ENCODE results near the gene SPEG.
A peak's percentile ranks its signal among the peaks of the same experiment; 100 is the strongest.

The SPEG gene

DNA sequence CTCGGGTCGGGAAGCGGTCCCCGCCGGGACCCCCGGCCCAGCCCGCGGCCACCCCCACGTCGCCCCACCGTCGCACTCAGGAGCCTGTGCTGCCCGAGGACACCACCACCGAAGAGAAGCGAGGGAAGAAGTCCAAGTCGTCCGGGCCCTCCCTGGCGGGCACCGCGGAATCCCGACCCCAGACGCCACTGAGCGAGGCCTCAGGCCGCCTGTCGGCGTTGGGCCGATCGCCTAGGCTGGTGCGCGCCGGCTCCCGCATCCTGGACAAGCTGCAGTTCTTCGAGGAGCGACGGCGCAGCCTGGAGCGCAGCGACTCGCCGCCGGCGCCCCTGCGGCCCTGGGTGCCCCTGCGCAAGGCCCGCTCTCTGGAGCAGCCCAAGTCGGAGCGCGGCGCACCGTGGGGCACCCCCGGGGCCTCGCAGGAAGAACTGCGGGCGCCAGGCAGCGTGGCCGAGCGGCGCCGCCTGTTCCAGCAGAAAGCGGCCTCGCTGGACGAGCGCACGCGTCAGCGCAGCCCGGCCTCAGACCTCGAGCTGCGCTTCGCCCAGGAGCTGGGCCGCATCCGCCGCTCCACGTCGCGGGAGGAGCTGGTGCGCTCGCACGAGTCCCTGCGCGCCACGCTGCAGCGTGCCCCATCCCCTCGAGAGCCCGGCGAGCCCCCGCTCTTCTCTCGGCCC lies 13.6 kb downstream of the SPEG start:
- Histone ChIP-seq H3K36me3 (ENCODE audit: control insufficient read depth, low read depth, low read length) (no peaks in the 10 kb centered on the region), H3K9ac (ENCODE audit: low read length) (no peak overlapping the region), H3K27me3 (ENCODE audit: control insufficient read depth, insufficient read depth, low read length) (peaks cover 12% of the 10 kb centered on the region), H3K4me1 (ENCODE audit: control insufficient read depth, low read depth, low read length) (peaks cover 9% of the 10 kb centered on the region), H3K9me3 (ENCODE audit: control insufficient read depth, low read depth, low read length) (no peaks in the 10 kb centered on the region), H3K27ac (ENCODE audit: low read length) (no peak overlapping the region), H3K4me3 (ENCODE audit: low read length) (no peak overlapping the region)

DNA sequence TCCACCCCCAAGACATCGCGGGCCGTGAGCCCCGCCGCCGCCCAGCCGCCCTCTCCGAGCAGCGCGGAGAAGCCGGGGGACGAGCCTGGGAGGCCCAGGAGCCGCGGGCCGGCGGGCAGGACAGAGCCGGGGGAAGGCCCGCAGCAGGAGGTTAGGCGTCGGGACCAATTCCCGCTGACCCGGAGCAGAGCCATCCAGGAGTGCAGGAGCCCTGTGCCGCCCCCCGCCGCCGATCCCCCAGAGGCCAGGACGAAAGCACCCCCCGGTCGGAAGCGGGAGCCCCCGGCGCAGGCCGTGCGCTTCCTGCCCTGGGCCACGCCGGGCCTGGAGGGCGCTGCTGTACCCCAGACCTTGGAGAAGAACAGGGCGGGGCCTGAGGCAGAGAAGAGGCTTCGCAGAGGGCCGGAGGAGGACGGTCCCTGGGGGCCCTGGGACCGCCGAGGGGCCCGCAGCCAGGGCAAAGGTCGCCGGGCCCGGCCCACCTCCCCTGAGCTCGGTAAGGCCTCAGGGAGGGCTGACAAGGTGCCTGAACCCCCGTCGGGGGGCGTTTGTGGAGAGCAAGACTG lies 14.2 kb downstream of the SPEG start:
- Histone ChIP-seq H3K4me3 (ENCODE audit: low read length) (no peak overlapping the region), H3K36me3 (ENCODE audit: control insufficient read depth, low read depth, low read length) (no peaks in the 10 kb centered on the region)

DNA sequence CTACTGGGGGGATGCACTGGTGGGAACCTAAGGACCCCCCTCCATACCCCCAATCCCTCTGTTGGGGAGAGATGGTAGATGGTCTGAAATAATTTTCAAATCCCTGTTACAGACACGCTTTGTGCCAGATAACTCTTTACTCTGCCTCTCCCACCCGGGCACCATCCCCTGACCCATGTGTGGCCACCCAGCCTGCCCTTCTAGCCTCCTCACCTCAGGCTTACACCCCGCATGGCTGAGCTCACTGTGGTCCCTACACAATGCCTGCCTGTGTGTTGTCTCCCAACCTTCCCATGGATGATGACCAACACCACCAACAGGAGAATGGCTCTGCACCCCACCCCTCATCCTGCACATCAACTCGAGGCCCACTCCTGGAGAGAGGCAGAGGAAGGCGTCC lies 15.0 kb downstream of the SPEG start:
- Histone ChIP-seq H3K9ac (ENCODE audit: low read length) (no peak overlapping the region), H3K9me3 (ENCODE audit: control insufficient read depth, low read depth, low read length) (no peaks in the 10 kb centered on the region), H3K36me3 (ENCODE audit: control insufficient read depth, low read depth, low read length) (no peaks in the 10 kb centered on the region), H3K27ac (ENCODE audit: low read length) (no peak overlapping the region), H3K27me3 (ENCODE audit: control insufficient read depth, insufficient read depth, low read length) (peaks cover 8% of the 10 kb centered on the region), H3K4me3 (ENCODE audit: low read length) (no peak overlapping the region), H3K4me1 (ENCODE audit: control insufficient read depth, low read depth, low read length) (peaks cover 9% of the 10 kb centered on the region)

More for the DNA sequence above, 14.2 kb downstream of the SPEG start:
- peaks cover 9% of the 10 kb centered on the region for H3K4me1 ChIP-seq (ENCODE audit: control insufficient read depth, low read depth, low read length)
- H3K9me3 ChIP-seq (ENCODE audit: control insufficient read depth, low read depth, low read length), result no peaks in the 10 kb centered on the region
- no peak overlapping the region for H3K27ac ChIP-seq (ENCODE audit: low read length)
- peaks cover 8% of the 10 kb centered on the region for H3K27me3 ChIP-seq (ENCODE audit: control insufficient read depth, insufficient read depth, low read length)
- H3K9ac ChIP-seq (ENCODE audit: low read length), result no peak overlapping the region

DNA sequence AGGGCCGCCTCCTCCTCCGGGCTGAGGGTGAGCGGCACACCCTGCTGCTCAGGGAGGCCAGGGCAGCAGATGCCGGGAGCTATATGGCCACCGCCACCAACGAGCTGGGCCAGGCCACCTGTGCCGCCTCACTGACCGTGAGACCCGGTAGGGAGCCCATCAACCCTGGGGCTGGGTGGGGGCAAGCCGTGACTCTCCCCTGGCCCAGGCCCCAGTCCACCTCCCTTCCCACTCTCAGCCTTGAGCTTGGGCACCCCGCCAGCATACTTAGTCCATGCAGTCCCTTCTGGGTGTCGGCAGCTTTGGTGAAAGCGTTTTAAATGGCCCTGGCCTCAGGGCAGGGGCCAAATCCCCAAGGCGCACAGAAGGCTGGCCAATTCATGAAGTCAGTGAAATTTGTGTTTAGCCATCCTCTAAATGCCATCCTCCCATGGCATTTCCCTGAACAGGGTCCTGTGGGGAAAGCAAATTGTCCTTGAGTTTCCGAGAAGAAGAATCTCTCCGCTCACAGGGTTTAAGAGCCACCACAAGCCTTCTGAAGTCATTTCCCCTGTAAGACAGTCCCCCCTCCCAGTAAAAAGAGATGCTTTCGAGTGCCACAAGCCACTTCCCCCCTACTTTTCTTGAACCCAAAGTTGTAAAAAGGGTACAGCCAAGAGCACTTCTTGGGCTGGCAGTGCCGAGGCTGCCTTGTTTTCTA lies 17.2 kb downstream of the SPEG start:
- no peaks in the 10 kb centered on the region for H3K9me3 ChIP-seq (ENCODE audit: control insufficient read depth, low read depth, low read length)
- H3K4me1 ChIP-seq (ENCODE audit: control insufficient read depth, low read depth, low read length), result no peaks in the 10 kb centered on the region
- H3K27me3 ChIP-seq (ENCODE audit: control insufficient read depth, insufficient read depth, low read length), result peaks cover 8% of the 10 kb centered on the region
- H3K27ac ChIP-seq (ENCODE audit: low read length), result no peak overlapping the region
- no peaks in the 10 kb centered on the region for H3K36me3 ChIP-seq (ENCODE audit: control insufficient read depth, low read depth, low read length)
- no peak overlapping the region for H3K9ac ChIP-seq (ENCODE audit: low read length)
- no peak overlapping the region for H3K4me3 ChIP-seq (ENCODE audit: low read length)

DNA sequence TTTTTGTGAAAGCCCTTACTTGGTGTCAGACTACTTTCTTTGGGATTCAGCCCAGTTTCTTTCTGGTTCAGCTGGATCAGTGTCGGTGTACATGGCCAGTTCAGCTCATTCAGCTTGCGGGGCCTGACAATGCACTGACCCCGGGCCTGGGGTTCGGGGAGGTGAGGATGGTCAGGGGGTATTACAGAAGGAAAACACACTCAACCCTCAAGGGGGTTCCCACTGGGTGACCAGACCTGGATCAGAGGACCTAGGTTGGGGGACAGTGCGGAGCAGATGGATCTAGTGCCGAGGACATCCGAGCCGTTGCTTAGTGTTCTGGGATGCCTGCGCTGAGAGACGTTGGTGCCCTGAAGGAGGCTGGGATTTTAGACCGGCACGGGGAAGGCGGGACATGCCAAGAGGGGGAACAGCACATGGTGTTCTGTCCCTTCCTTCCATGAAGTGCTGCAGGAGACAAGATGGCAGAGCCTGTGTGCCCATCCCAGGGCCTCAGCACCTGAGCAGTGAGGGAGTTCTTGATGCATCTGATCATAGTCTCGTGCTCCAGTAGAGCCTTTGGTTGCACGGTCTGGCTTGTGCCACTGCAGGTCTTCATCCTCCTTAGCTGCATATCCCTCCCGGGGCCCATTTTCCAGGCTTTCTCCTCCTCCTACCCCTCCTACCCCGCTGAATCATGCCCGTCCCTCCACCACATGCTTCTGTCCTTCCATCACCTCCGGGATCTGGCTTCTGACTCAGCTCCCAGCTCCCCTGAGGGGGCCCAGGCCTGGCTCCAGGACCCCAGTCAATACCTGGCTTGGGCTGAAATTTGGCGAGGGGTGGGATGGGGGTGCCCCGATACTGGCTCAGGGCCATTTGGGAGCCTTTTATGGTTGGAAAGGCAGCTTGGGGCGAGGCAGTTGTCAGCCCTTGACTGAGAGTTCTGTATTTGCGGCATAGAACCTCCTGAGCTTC lies 18.0 kb downstream of the SPEG start:
- Histone ChIP-seq H3K36me3 (ENCODE audit: control insufficient read depth, low read depth, low read length) (no peaks in the 10 kb centered on the region), H3K9ac (ENCODE audit: low read length) (no peak overlapping the region), H3K4me3 (ENCODE audit: low read length) (no peak overlapping the region), H3K27me3 (ENCODE audit: control insufficient read depth, insufficient read depth, low read length) (peaks cover 1% of the 10 kb centered on the region), H3K27ac (ENCODE audit: low read length) (no peak overlapping the region), H3K9me3 (ENCODE audit: control insufficient read depth, low read depth, low read length) (no peaks in the 10 kb centered on the region), H3K4me1 (ENCODE audit: control insufficient read depth, low read depth, low read length) (no peaks in the 10 kb centered on the region)

DNA sequence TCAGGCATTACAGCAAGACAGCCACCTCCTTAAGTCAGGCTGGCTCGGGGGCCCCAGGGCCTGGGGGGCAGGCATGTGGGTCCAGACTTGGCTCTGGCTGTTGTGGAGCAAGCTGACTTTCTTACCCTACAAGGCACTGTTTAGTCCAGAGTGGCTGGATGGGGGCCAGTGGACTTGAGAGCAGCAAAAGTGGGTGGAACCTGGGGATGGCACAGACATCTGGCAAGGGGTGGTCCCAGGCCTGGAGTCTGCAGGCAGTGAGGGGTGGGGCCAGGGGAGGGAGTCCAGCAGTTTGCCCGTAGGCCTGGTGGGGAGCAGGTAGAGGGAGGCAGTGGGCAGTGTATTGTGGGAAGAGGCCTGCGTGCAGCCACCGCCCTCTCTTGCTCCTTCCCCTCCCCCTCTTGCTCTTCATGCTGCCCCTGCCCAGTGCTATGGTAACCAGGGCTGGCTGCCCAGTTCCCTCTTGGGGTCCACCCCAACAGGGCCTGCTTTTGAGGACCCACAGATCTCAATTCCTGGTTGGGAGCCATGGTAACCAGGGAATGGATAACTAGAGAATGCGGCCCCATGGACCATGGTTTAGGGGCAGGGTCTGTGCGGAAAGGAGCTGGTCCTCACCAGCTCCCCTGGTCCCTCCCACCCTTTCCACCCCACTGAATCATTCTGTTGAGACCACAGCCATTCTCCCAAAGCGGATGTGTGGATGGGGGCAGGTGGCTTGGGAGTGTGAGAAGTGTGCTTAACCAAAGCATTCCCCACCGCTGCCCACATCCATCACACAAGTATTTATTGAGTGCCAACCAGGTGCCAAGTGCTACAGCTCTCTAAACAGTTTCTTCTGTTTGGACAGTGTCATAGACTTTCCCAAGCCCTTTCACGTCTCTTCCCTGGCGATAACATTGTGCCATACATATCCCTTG lies 19.3 kb downstream of the SPEG start:
- Histone ChIP-seq H3K36me3 (ENCODE audit: control insufficient read depth, low read depth, low read length) (no peaks in the 10 kb centered on the region), H3K9ac (ENCODE audit: low read length) (no peak overlapping the region), H3K4me1 (ENCODE audit: control insufficient read depth, low read depth, low read length) (peaks cover 7% of the 10 kb centered on the region), H3K27ac (ENCODE audit: low read length) (no peak overlapping the region), H3K9me3 (ENCODE audit: control insufficient read depth, low read depth, low read length) (no peaks in the 10 kb centered on the region), H3K27me3 (ENCODE audit: control insufficient read depth, insufficient read depth, low read length) (no peaks in the 10 kb centered on the region), H3K4me3 (ENCODE audit: low read length) (no peak overlapping the region)

DNA sequence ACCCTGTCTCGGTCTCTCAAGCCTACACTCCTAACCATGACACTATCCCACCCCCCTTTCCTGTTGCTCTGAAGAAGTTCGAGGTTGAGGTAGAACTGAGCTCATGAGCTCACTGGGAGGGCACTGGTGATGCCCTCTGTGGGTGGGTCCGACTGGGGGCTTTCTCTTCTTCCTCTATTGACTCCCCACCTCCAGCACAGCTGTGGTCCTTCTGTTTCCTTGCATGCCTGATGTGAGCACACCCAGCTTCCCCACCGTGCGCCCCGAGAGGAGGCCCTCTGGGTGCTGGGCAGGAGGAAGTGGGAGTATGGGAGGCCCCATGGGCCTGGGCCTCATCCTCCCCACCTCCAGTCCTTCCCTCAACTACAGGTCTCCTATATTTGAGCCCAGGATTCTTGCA lies 20.9 kb downstream of the SPEG start:
- no peak overlapping the region for H3K4me3 ChIP-seq (ENCODE audit: low read length)
- H3K27me3 ChIP-seq (ENCODE audit: control insufficient read depth, insufficient read depth, low read length), result no peaks in the 10 kb centered on the region
- H3K9ac ChIP-seq (ENCODE audit: low read length), result no peak overlapping the region
- H3K27ac ChIP-seq (ENCODE audit: low read length), result no peak overlapping the region
- no peaks in the 10 kb centered on the region for H3K9me3 ChIP-seq (ENCODE audit: control insufficient read depth, low read depth, low read length)
- peaks cover 17% of the 10 kb centered on the region for H3K4me1 ChIP-seq (ENCODE audit: control insufficient read depth, low read depth, low read length)
- H3K36me3 ChIP-seq (ENCODE audit: control insufficient read depth, low read depth, low read length), result no peaks in the 10 kb centered on the region

DNA sequence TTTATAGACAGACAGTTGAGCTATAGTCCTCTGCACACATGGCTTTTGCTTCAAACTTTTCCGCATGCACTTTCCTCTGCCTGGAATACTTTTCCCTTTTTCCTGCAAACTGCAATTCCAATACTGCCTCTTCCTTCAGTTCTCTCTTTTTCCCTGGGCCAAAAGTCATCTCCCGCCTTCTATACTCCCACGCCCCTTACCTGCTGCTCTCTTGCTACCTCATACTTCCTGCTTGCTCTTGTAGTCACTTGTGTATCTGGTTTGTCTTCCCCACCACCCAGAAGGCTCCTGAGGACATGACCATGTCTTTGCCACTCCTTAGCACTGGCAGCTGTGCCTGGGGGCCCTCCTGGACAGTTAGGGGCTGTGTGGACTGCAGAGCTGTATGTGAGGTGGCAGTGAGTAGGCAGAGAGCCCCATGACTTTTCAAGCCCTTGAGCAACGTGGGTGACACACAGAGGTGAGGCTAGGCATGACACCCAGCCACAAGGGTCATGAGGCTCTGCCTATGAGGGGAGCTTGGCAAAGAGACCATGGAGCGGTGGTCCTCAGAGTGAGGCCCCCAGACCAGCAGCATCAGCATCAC lies 23.2 kb downstream of the SPEG start:
- Histone ChIP-seq H3K4me3 (ENCODE audit: low read length) (no peak overlapping the region), H3K27ac (ENCODE audit: low read length) (no peak overlapping the region), H3K9me3 (ENCODE audit: control insufficient read depth, low read depth, low read length) (no peaks in the 10 kb centered on the region), H3K27me3 (ENCODE audit: control insufficient read depth, insufficient read depth, low read length) (no peaks in the 10 kb centered on the region), H3K9ac (ENCODE audit: low read length) (no peak overlapping the region), H3K36me3 (ENCODE audit: control insufficient read depth, low read depth, low read length) (no peaks in the 10 kb centered on the region), H3K4me1 (ENCODE audit: control insufficient read depth, low read depth, low read length) (peaks cover 27% of the 10 kb centered on the region)

DNA sequence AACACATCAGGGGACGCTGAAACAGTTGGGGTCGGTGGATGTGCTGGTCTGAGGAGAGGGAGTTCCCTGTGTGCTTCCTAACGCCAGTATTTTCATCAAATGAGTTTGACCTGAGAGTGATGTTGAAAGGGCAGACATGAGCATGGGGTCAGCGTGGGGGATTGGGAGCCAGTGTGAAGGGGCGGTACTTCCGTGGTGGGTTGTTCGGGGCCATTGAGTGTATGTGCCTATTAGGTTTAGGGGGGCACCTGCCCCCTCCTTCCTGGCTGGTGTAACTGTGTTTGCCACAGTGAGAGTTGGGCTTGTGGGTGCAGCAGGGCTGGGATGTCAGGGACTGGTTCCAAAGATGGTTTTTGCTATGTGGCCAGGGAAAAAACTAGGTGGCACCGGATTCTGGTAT lies 24.4 kb downstream of the SPEG start:
- Histone ChIP-seq H3K27me3 (ENCODE audit: control insufficient read depth, insufficient read depth, low read length) (no peaks in the 10 kb centered on the region), H3K4me3 (ENCODE audit: low read length) (no peak overlapping the region), H3K4me1 (ENCODE audit: control insufficient read depth, low read depth, low read length) (peaks cover 27% of the 10 kb centered on the region), H3K27ac (ENCODE audit: low read length) (no peak overlapping the region), H3K9me3 (ENCODE audit: control insufficient read depth, low read depth, low read length) (no peaks in the 10 kb centered on the region), H3K9ac (ENCODE audit: low read length) (no peak overlapping the region), H3K36me3 (ENCODE audit: control insufficient read depth, low read depth, low read length) (no peaks in the 10 kb centered on the region)

DNA sequence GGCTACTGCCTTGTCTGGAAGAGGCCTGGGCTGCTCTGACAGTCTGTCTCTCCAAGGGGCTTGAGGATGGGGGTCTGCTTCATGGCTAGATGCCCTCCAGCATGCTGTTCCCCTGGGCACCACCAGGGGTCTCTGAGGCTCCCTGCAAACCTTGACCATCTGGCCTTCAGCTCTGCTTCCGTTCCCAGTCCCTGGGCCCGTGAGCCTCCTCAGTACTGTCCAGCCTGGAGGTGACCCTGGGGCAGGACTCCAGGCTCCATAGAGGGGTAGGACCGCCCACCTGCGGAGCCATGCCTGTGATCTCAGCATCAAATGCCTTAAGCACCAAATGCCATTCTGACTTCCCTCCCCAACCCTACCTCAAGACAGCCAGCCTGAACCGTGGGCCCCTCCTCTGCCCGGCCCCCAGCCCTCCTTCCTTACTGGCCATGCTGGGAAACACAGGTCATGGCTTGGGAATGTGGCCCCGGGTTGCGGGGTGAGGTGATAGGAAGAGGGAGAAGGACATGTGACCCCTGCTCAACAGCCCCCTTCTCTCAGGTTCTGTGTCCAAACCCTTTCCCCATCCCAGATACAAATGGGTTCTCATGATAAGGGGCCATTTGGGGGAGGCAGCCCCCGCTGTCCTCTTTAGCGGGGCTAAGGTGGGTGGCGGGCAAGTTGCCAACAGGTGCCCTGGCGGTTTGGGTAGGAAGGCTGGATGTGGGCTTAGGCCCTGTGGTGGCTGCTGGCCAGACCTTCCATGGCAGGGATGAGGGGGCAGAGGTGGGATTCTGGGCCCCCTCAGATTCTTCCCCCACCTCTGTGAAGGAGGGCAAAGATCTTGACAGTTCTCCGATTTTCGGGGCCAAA lies 25.0 kb downstream of the SPEG start:
- no peaks in the 10 kb centered on the region for H3K36me3 ChIP-seq (ENCODE audit: control insufficient read depth, low read depth, low read length)
- peak overlapping the region; percentile 32 for H3K4me3 ChIP-seq (ENCODE audit: low read length)
- H3K27ac ChIP-seq (ENCODE audit: low read length), result no peak overlapping the region
- H3K4me1 ChIP-seq (ENCODE audit: control insufficient read depth, low read depth, low read length), result peaks cover 27% of the 10 kb centered on the region
- no peaks in the 10 kb centered on the region for H3K9me3 ChIP-seq (ENCODE audit: control insufficient read depth, low read depth, low read length)
- H3K9ac ChIP-seq (ENCODE audit: low read length), result no peak overlapping the region
- H3K27me3 ChIP-seq (ENCODE audit: control insufficient read depth, insufficient read depth, low read length), result no peaks in the 10 kb centered on the region

All from iPS-18a (cell line).